ENCODE results near the gene NGF.
"Not testable (repeated sequence)": the region's sequence is repeated elsewhere in the genome, so short reads cannot be mapped to it uniquely, and the experiment has no call there.

NGF gene

DNA sequence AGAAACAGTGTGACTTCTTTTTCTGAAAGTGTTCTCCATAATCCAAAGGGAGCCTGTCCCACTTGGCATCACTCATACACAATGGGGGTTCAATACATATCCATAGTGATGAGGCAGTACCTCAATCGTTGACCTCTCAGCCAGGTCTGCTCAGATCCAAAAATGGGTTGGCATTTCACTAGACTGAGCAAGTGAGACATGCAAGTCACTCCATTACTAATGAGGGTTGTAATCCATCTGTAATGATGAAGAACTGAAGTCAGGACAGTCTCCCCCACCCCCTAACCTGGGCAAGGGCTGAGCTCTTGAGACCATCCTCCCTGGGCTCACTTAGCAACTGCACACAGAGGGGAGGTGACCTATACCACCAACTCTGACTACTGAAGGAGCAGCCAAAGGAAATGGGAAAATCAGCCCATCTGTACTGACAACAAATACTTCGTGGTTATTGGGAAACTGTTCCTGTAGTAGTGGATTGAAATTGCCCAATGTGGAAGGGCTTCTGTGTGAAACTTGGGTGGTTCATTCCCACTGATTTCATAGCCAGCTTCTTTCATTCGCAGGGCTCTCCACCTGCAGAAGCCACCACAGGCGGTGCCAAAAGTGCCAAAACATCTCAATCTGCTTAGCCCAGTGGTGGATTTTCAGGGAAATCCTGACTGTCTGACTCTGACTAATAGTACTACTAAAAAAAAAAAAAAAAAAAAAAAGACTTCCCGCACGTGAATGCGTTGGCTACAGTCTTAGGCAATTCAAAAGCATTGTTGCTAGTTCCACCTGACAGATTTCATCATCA is 5.0 kb downstream of the NGF start:
- DNase-seq: no peak

DNA sequence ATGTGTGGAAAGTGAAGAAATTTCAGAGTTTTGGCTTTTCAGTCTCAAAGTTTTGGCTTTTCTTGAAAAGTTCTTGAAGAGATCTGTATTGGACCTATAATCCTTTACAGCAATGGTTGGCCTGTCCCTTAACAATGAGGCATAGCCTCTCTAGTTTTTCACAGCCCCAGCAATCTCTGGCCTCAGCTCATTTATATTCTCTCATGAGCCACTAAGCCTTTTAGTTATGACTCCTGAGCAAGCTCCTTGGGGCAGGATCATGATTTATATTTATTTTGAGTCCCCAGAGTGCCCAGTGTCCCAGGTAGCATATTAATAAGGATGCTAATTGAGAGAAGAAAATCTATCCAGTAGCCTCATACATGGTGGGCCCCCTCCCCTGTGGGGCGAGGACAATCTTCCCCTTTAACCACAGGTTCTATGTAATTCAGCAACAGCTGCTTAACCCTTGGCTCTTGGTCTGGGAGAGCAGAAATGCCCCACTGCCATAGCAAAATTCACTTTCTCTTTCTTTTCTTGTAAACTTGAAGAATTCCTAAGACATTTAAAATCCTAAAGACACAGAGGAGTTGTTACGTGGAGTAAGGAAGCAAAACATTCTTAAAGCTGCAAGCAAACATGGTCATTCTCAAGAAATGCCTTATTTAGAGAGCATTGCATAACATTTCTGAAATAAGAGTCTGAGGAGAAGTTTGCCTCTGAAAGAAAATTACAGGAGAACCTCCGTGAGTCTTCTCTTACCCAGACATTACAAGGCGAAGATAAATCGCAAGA is 6.3 kb downstream of the NGF start:
- no peak for DNase-seq

DNA sequence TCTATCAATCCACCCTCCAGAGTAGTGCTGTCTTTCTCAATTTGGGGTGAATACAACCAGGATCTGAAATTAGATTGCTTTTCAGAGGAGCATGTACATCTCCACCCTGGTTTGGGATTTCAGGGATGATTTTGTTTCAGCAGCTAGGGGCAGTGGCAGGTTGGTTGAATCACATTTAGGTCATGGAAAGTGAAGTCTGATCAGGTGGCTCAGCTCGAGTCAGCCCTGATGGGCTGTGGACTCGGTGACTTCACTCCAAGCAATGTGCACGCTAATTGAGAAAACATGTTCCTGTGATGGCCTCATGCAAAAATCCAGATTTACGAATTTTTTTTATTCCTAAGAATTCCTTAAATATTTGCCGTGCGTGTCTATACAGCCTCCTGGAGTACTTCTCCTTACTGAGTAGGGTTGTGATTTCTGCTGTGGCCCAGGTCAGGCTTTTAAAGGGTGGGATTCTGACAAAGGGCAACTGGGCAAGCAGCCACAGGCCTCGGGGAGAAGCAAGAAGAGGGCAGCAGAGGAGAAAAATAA is 7.5 kb downstream of the NGF start:
- no peak for DNase-seq

DNA sequence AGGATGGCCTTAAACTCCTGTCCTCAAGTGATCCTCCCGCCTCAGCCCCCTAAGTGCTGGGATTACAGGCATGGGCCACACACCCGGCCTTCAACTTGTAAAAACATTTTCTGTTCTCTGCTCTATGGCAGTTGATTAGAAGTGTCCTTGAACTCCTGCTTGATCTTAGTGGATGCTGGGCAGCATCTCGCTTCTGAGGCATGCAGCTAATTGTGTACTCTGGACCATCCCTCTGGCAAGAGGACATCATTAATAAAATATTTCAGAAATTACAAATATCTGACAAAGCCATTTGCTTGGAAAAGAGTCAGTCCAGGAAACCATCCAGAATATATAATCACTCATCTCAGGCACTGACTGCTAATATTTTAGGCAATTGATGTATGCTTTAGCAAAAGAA is 8.1 kb downstream of the NGF start:
- DNase-seq: no peak

DNA sequence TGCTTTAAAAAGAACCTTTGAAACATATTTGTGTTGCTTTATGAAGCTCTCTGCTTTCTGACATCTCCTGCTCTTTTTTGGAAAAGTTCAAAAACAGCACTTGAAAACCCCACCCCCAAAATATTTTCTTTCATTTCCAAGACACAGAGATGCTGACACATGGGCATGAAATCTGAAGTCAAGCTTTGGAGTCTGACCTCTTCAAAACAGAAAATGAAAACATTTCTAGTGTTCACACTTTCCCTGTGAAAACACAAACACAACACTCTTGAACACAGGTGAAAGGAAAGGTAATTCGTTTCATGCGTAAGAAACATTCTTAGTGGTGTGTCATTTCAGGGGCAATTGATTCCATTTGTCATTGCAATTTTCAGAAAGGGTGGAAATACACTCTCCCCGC is 10.8 kb downstream of the NGF start:
- no peak for DNase-seq

DNA sequence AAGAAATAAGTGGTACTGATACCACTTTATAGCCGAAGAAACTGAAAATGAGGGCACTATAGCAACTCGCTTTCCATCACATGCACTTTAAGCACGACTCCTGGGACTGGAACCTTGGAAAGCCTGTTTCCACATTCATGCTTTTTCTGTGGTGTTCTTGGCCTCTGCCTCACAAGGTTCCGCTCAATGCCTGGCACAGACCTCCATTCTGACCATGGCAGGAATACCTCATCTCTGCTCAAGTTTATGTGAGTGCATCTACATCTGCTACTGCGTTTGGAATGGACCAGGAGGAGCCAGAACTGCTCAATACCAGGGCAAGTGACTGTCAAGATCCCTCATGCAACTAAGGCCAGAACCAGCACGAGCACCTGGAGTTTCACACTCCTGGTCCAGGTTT is 11.6 kb downstream of the NGF start:
- DNase-seq: no peak

DNA sequence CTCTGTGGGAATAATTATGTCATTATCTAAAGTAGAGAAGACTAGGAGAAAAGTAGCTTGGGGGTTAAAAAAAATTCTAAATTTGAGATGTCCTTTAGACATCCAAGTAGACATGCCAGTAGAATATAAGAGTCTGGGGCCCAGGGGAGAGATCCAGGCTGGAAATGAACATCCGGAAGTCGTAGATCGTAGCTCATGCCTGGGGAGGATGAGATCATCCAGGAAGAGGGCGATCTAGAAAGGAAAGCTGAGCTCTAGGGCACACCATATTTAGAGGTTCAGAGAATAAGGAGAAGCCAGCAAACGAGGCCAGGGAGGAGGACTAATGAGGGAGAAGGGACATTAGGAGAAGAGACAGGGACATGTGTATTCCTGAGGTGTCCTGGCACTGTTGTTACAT is 12.2 kb downstream of the NGF start:
- DNase-seq: no peak

DNA sequence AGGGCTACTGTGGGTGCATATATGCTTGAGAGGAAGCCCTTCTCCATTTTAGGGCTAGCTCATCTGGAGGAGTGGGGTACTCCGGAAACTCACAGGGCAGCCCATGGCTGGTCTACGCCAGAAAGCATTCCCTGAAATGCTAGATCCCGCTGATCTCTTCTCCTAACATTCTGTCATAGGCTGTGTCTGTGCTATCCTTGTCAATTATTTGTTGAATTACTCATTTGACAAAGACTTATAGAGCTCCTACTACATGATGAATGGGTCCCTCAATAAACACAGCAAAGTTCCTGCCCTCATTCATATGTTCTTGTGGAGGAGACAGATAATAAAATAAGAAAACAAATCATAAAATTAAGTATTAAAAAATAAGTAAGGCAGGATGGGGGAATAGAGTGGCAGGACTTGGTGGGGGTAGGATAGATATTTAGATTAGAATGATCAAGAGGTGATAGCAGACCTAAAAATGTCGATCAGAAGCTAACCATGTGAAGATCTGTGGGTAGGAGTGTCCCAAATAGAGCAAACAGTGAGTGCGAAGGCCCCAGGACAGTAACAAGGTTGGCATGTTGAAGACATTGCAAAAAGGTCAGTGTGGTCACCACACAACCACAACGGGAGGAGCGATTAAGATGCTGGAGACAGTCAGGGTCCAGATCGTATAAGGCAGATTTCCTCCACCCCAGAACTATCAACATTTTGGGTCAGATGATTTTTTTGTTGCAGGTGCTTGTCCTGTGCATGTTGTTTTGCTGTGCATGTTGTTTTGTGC is 13.2 kb downstream of the NGF start:
- DNase-seq: no peak

DNA sequence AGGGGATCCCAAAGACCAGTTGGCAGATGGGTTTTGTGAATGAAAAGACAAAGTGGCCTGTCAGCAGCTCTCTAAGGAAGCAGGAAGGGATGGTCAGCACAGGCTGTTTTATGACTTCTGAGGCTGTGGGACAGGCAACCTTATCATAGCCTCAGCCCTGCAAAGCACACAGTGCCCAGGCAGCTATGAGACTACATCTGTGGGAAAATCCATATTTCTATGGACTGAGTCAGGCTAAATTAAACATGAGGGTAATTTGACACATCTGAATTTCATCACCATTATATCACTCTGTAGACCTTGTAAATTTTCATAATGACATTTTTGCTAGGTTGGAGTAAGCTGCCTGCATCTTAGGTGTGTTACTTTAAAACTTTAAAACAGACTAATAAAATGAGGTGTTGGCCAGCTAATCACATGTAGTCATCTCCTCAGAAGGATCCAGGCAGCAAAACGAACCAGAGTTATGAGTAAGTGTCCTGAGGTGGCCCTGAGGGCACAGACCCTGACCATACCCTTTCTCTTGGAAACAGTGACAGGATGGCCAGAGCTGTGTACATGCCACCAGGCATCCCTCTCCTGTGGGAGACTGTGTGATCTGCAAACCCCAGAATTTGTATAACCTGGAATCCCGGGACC is 14.6 kb downstream of the NGF start:
- no peak for DNase-seq

DNA sequence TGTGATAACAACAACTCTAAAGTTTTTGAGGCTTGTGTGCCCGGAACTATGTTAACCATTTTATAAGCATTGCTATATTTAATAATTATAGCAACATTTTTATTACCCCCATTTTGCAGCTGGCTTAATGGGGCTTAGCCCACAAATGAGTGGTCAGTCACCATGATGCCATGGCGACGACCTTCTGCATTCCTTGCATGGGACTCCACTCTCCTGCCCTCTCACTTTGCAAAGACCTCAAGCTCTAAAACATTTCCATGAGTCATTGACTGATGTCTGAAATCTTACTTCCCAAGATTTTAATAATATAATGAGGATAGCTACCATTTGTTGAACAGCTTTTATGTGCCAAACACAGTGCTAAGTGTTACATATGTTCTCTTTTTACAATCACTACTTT is 15.4 kb downstream of the NGF start:
- DNase-seq: no peak

DNA sequence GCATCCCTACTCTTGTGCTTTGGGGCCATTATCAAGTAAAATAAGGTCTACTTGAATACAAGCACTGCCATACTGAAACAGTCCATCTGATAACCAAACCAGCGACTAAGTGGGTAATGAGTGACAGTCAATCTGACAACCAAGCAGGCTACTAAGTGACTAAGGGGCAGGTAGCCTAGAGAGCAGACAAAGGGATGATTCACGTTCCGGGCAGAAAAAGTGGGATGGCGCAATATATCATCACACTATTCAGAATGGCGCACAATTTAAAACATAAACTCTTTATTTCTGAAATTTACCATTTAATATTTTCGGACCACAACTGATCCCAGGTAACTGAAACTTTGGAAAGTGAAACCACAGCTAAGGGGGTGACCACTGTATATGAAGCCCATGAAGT is 17.7 kb downstream of the NGF start:
- DNase-seq: no peak

DNA sequence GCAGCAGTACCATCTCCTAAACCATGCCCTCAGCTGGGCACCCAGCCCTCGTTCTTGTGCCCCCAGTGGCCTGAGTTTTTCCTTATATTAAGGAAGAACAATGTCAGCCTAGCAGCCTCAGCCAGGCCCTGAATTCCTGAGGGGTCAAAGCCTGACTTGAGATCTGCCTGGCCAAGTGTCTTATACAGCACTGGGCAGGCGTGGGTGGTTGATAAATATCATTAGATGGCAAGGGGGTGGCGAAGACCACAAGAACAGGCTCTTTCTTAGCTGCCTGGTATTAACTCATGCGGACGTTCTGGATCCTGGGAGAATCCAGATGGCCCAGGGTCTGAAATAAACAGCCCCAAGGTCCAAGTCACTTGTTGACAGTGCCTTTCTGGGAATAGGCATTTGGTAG is 18.3 kb downstream of the NGF start:
- no peak for DNase-seq

DNA sequence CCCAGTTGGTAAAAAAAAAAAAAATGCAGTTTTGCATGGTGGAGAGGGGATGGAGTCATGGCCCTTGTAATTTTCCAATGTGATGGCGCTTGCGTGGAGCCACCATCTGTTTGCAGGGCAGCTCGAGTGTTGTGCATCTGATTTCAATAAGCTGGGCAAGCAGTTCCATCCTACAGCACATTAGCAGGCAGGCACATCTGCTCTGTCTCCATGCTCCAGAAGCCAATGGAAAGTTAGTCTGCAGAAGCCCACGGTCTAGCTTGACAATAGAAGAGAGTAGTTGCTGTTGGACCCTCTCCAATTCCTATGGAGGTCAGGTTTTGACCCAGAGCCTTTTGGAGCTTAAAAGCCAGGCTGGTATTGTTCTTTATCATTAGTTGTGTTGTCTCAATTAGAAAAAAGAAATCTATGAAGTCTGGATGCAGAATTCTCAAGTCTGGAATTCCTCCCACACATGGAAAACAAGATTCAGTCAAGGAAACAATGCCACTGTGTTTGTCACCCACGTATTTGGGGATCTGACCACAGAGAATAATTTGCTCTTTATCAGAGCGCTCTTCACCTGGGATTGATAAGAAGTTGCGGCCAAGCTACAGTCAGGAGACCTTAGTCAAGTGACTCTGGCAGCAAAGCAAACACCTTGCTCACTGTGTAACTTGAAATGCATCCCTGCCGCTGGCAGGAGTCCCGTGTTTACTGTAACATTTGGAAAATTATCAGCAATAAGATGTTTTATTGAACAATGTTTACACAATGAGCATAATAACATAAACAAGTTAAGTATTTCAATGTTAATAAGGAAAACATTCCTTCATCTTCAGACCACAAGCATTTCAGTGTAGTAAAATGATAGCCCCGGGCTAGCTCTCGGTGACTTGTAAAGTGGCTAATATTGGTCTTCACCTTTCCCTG is 20.7 kb downstream of the NGF start:
- no peak for DNase-seq

DNA sequence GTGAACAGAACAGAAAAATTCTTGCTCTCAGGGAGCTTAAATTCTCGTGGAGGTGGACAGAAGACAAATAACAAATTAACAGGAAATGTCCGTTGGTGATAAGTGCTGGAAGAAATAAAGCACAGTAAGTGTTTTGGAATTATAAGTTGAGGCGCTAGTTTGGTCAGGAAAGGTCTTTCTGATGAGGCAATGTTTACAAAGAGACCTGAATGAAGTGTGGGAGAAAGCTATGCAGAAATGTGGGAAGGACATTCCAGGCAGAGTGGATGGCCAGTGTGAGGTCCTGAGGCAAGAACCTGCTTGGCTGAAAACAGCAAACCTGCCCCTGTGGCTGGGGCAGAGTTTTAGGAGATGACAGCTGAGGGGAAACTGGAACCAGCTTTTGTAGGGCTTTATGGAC is 23.3 kb downstream of the NGF start:
- no peak for DNase-seq

DNA sequence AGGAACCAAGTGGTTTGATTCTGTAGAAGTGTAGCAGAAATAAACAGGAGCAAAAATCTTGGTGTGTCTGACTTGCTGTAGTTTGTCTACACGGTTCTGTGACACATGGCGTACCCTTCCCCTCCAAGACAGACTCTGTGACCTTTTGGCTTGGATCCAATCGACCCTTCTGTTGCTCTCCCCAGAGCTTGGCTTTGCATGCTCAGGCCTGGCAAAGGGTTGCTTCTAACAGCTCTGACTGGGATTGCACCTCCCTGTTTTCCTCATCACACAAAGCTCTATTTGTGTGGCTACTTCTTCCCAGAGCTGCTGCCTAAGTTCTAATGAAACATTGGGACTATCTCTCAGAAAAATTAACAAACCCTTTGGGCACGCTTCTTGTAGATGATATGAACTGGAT is 24.0 kb downstream of the NGF start:
- no peak for DNase-seq

DNA sequence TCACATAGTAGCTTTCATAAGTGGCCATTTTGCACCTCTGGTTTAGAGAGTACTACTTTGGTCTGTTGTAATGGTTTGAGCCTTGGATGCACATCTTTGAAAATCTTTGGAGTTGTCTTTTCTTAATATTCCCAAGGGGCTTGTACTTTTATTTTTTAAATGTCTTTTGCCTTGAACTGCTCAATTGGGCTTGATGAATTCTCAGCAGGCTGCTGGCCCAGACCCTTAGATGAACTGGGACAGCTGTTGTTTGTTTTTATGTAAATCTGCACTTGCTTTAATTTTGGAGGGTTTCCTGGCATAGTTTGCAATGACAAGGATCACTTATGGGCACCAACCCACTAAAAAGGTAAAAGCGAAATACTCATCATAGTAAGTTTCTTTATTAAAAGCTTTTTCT is 24.9 kb downstream of the NGF start:
- DNase-seq: no peak

DNA sequence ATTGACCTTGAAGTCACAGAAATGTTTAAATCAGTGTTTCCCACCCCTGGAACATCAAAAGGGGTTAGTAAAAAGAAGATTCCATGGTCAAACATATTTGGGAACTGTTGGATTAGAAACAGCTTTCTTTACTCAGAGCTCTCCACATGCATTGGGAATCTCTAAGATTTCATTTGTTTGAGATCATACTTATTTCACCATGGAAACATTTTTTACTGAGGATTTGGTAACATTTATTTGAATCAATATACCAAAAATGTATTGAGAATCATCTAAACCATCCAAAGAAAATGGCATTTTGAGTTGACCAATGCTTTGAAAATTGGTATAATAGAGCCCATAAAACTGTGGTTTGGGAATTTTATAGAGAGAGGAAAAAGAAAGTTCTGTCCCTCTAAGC is 25.3 kb downstream of the NGF start:
- DNase-seq: no peak

DNA sequence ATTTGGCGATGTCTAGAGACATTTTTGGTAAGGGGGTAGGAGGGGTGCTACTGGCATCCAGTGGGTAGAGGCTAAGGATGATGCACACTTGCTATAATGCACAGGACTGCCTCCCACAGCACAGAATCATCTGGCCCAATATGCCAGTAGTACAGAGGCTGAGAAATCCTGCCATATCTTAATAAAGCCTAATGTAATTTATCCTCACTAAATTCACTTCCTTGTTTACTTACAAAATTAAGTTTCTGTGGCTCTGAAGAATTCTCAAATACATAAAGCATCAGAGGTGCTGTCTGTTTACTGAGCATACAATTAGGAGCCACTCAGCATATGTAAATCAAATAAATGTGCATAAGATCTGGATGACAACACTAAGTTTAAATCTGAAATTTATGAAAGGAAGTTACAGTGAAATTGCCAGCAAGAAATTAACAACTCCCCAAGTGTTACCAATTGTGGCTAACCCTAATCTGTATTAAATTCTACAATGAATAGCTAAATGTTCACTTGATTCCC is 26.5 kb downstream of the NGF start:
- no peak for DNase-seq

DNA sequence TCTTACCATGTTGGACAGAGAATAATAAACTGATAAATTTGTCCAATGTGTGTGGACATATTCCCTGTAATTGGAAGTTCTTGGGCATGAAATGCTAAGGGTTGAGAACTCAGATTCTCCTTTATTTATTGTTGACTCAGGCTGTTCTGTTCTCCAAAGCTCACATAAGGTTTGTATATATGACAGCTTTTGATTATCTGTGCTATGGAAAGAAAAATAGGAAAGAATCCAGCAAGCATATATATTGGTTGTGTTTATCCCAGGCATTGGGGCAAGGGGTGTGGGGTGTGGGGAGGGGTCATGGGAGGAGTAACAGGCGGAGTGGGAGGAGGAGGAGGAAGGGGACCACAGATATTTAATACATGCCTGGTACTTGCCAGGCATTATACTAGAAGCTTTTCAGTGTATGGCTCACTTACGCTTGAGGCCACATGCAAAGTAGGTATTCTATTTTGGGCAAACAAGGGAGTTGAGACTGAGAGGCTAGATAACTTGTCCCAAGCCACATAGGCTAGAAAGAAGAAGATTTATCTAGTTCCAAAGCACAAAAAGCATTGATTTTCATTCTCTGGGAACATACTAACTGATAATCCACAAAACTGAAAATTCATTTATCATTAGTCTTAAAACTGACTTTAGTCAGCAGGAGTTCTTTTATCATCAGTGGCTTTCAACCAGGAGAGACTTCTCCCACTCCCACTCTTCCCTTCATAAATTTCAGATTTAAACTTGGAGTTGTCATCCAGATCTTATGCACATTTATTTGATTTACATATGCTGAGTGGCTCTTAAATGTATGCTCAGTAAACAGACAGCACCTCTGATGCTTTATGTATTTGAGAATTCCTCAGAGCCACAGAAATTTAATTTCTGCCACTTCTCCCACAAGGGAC is 27.2 kb downstream of the NGF start:
- DNase-seq: no peak

DNA sequence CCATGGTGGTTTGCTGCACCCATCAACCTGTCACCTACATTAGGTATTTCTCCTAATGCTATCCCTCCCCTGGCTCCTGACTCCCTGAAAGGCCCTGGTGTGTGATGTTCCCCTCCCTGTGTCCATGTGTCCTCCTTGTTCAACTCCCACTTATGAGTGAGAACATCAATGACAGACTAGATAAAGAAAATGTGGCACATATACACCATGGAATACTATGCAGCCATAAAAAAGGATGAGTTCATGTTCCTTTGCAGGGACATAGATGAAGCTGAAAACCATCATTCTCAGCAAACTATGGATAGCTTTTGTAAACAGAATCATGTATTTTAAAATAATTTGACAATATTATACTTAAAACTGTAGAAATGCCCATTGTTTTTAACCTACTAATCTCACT is 28.5 kb downstream of the NGF start:
- DNase-seq: not testable (repeated sequence)

DNA sequence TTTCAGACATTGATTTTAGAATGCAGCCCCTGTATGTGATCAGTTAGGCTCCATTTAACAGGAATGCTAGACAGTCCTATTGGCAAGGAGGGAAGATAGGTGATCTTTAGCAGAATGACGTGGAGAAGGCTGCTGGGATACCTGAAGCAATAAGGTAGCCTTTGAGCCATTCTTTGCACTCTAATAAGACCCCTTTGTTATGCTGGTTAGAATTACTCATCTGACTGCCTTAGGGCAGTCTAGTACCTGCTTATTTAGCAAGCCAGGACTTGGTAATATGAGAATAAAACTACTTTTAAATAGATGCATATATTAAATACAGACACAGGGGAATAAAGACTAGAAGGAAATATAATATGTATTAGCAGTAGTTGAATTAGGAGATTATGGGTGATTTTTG is 29.1 kb downstream of the NGF start:
- no peak for DNase-seq

All from SW 1271 (cell line).